KMS-11 (cell line): ENCODE measurements around the gene SUPT20H.

Experiments used
- H2AFZ ChIP-seq: fragments of 200-600 bp; sonication (generic); 2 replicates; pipeline ENCODE4 v1.6.1; 2016; ENCODE audit warnings: antibody characterized with exemption, mixed run types, low read depth
- H3K27ac ChIP-seq: fragments of 200-600 bp; sonication (generic); 2 replicates; pipeline ENCODE4 v1.6.1; 2016; ENCODE audit warnings: mild to moderate bottlenecking, mixed run types
- H3K27me3 ChIP-seq: fragments of 200-600 bp; sonication (generic); 2 replicates; pipeline ENCODE4 v1.6.1; 2017; ENCODE audit warnings: mild to moderate bottlenecking, low read depth, mixed run types, moderate library complexity; ENCODE audit not compliant: insufficient read depth
- H3K36me3 ChIP-seq: fragments of 200-600 bp; sonication (generic); 2 replicates; pipeline ENCODE4 v1.6.1; 2017; ENCODE audit warnings: mild to moderate bottlenecking, mixed run types; ENCODE audit not compliant: insufficient read depth
- H3K4me1 ChIP-seq: fragments of 200-600 bp; sonication (generic); 2 replicates; pipeline ENCODE4 v1.6.1; 2016; ENCODE audit warnings: mild to moderate bottlenecking, low read depth, mixed run types; ENCODE audit not compliant: poor library complexity, severe bottlenecking
- H3K4me2 ChIP-seq: fragments of 200-600 bp; sonication (generic); 2 replicates; pipeline ENCODE4 v1.7.0; 2016; ENCODE audit warnings: mild to moderate bottlenecking, mixed run types
- H3K4me3 ChIP-seq: fragments of 200-600 bp; sonication (generic); IDR thresholded peaks from 2 replicates; pipeline ENCODE4 v1.6.1; 2017; ENCODE audit warnings: low read depth, low read length, mixed read lengths; ENCODE audit not compliant: insufficient read depth
- H3K79me2 ChIP-seq: fragments of 200-600 bp; sonication (generic); 2 replicates; pipeline ENCODE4 v1.6.1; 2016; ENCODE audit warnings: low read depth, mixed run types; ENCODE audit not compliant: insufficient read depth
- H3K9ac ChIP-seq: fragments of 200-600 bp; sonication (generic); 2 replicates; pipeline ENCODE4 v1.6.1; 2016; ENCODE audit warnings: mild to moderate bottlenecking, mixed run types
- H4K20me1 ChIP-seq: fragments of 200-600 bp; sonication (generic); 2 replicates; pipeline ENCODE4 v1.6.1; 2016; ENCODE audit warnings: mild to moderate bottlenecking, mixed run types; ENCODE audit not compliant: insufficient read depth
- CTCF ChIP-seq: fragments of 200-600 bp; sonication (generic); conservative IDR thresholded peaks from 2 replicates; pipeline ENCODE4 v1.6.1; 2017; ENCODE audit warnings: low read depth, mild to moderate bottlenecking, antibody characterized with exemption, low read length, moderate library complexity, mixed read lengths

SUPT20H gene

DNA sequence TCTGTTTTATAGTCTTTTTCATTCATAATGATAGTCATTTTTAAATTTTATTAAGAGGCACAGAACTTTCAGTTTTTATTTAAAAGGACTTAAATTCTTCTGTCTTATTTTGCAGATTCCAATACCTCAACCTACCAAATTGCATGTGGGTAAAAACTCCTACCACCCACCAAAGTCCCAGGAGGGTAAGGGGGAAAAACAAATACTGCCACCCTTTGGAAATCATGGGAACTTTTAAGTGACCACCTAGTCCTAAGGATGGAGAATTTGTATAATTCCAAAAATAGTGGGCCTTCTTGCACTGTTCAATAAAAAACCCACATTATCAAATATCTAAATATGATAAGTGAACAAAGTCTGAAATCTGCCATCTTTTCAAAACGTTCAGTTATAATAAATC, 9.7 kb downstream of the SUPT20H start:
- no peak overlapping the region for H3K4me3 ChIP-seq
- H2AFZ ChIP-seq = no peak overlapping the region
- no peaks in the 10 kb centered on the region for H4K20me1 ChIP-seq
- no peaks in the 10 kb centered on the region for H3K4me1 ChIP-seq
- no peak for TF ChIP-seq CTCF
- no peak overlapping the region for H3K4me2 ChIP-seq
- H3K27me3 ChIP-seq = no peaks in the 10 kb centered on the region
- H3K9ac ChIP-seq = no peak overlapping the region
- peaks cover 6% of the 10 kb centered on the region; the same call in 1 of the 2 replicates for H3K79me2 ChIP-seq
- H3K27ac ChIP-seq = no peak overlapping the region
- H3K36me3 ChIP-seq = no peaks in the 10 kb centered on the region

DNA sequence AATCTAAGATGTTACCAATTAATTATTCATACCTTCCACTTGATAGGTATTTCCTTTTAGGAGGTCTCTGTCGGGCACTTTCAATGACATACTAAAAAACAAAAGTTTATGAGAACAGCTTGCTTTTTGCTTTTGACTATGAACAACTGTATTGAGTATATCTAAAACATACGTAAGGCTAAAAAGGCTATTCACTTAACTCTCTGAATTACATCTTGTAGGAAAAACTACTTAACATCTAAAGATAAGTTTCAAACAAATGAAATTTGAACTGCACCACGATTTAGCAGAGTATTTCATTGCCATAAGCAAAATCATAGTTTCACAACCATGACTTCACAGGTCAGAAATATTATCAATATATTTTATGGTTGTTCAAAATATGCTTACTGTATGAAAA, 11.6 kb downstream of the SUPT20H start:
- TF ChIP-seq CTCF = no peak
- Histone ChIP-seq H3K36me3 (no peaks in the 10 kb centered on the region), H3K4me1 (no peaks in the 10 kb centered on the region), H3K27ac (no peak overlapping the region), H4K20me1 (no peaks in the 10 kb centered on the region), H3K4me3 (no peak overlapping the region), H3K4me2 (no peak overlapping the region), H3K9ac (no peak overlapping the region), H3K27me3 (no peaks in the 10 kb centered on the region), H3K79me2 (peaks cover 6% of the 10 kb centered on the region; the same call in 1 of the 2 replicates), H2AFZ (no peak overlapping the region)

GRCh38 chr13:37047032-37047431, 12.5 kb downstream of the SUPT20H start:
- Histone ChIP-seq H4K20me1 (no peaks in the 10 kb centered on the region), H3K36me3 (no peaks in the 10 kb centered on the region), H3K4me3 (no peak overlapping the region), H3K4me2 (no peak overlapping the region), H3K9ac (no peak overlapping the region), H3K27me3 (no peaks in the 10 kb centered on the region), H3K27ac (no peak overlapping the region), H2AFZ (no peak overlapping the region), H3K4me1 (no peaks in the 10 kb centered on the region), H3K79me2 (peaks cover 4% of the 10 kb centered on the region; the same call in 1 of the 2 replicates)
- TF ChIP-seq CTCF = no peak

DNA sequence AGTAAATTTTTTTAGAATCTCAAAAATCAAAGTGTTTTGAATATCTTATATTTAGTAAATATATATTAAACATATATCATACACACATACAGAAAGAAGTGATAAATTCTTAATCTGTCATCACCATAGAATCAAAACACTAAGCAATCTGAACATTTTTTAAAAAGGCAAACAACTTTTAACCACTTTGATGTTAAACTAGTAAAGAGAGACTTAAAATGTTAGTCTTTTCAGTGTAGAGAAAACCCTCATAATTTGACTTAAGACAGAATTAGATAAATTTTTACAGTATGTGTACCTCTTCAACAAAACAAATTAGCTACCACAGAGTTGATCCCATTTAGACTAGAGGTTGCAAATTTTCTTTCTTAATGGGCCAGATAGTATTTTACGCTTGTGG, 13.4 kb downstream of the SUPT20H start:
- no peaks in the 10 kb centered on the region; the same call in 1 of the 2 replicates for H3K79me2 ChIP-seq
- H3K9ac ChIP-seq = no peak overlapping the region
- no peak overlapping the region for H3K27ac ChIP-seq
- H3K4me2 ChIP-seq = no peak overlapping the region
- TF ChIP-seq CTCF = no peak
- no peaks in the 10 kb centered on the region for H3K4me1 ChIP-seq
- no peaks in the 10 kb centered on the region for H3K36me3 ChIP-seq
- no peak overlapping the region for H2AFZ ChIP-seq
- no peaks in the 10 kb centered on the region for H3K27me3 ChIP-seq
- H4K20me1 ChIP-seq = no peaks in the 10 kb centered on the region
- no peak overlapping the region for H3K4me3 ChIP-seq
